NCI-H187 treated with DMSO at 0.1 percent for 48 hours (cell line): ENCODE data around the gene GLOD5.
"Not testable (repeated sequence)": the region's sequence is repeated elsewhere in the genome, so short reads cannot be mapped to it uniquely, and the experiment has no call there.

Source experiments
- DNase-seq: peaks from one replicate; lab custom pipeline; 2025; lab: John Stamatoyannopoulos, UW

GLOD5 gene

DNA sequence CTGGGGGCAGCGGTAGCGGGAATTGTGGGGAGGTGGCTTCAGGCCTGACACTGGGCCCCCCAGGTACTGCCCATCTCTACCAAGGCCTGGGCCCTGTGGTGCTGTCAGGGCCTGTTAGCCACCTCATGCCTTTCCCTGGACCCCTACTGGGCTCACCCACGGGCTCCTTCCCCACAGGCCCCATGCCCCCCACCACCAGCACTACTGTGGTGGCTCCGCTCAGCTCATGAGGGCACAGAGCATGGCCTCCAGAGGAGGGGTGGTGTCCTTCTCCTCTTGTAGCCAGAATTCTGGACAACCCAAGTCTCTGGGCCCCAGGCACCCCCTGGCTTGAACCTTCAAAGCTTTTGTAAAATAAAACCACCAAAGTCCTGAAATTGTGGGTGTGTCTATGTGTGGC is 32.4 kb downstream of the GLOD5 start:
- no peak for DNase-seq

DNA sequence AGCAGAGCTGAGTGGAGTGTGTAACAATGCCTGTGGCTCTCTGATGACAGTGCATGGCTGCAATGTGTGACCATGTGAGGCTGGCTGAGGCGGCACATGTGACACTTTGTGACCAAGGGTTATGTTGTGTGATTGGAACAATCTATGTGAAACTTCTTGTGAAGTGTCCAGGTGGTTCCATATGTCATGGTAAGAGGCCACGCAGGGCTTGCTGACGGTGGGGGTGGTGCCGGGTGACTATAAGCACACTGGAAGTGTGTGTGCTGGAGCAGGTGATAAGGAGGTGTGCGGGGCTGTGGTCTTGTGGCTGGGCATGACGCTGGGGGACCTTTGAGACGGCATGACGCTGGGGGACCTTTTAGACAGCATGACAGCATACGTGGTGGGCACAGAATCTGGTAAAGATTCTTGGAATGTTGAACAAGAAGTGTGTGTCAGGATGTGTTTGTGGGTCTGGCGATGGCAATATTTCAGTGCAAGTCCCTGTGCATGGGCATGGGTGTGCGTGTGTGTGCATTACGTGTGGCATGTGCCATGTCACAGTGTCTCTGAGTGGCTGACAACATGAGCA is 32.9 kb downstream of the GLOD5 start:
- no peak for DNase-seq

DNA sequence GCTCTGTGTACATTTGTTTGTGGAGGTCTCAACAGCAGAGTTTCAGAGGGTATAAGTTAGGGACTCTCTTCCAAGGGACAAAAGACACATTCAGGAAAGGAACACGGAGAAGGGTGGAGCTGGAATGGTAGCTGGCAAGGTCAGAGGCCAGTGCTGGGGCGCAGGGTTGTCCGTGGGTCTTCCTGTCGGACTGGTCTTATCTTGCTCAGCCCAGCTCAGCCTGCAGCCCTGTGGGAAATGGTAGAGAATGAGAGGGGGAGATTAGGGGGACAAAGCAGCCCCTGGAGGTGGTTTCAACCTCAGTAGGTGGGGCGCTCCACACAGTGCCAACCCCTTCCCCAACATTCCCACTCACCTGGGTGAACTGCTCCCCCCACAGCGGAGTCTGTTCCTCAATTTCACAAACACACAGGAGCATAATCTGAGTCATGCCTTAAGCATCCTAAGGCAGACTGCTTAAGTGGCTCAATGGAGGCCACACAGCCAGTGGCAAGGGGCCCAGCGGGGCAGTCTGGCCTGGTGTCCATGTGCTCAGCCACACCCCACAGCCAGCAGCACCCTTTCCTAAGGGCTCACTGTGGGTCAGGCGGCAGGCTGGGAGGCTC is 33.5 kb downstream of the GLOD5 start:
- DNase-seq, result no peak

GRCh38 chrX:48798318-48798717 is 36.8 kb downstream of the GLOD5 start:
- DNase-seq, result no peak

DNA sequence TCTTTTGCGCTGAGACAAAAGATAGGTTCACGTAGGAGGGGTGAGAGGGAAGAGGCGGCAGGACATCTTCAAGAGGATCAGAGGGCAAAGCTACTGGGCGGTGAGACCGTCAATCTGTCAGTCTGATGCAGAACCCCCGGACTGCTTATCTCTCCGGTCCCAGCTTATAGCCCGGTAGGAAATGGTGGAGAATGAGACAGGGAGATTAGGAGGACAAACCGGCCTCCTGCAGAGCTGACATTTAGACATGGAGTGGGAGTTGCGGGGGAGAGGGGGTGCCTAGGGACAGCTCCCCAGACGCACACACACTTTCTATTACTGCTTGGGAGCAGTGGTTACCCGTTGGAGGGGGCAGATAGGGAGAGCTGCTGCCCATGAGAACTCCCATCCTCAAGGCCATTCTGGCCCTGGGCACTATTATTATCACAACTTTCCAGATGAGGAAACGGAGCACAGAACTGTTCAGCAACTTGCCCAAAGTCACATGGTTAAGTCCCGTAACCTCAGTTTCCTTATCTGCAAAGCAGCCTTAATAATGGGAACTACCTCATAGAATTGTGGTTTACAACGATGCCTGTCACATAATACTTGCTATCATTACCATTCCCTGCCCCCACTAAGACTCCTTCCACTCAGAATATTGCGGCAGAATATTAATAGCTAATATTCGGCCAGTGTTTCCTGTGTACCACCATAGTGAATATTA is 39.2 kb downstream of the GLOD5 start:
- no peak for DNase-seq

- DNase-seq, result peak; percentile 91
Observed at GRCh38 chrX:48801280-48802088, 39.9 kb downstream of the GLOD5 start, which contains the start of gene HDAC6. Gene HDAC6 (plus strand): TSS chrX:48802067. CDS start chrX:48802693, 626 bp downstream.

GRCh38 chrX:48802089-48802904 is 40.8 kb downstream of the GLOD5 start:
- DNase-seq, result peak; percentile 33

GRCh38 chrX:48802905-48803200 is 41.3 kb downstream of the GLOD5 start:
- no peak for DNase-seq

DNA sequence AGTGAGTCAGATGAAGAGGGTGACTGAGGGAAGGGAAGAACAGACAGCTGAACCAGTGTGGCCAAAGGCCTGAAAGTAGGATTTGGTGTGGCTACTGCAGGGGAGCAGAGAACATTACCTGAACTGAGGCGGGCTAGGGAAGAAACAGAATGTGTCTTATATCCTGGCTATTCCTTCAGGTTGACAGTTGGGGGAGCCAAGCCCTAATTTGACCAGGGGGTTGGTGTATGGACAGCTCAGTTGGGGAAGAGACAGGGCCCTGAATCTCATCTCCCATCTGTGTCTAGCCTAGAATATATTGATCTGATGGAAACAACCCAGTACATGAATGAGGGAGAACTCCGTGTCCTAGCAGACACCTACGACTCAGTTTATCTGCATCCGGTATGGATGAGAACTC is 44.5 kb downstream of the GLOD5 start:
- DNase-seq, result no peak

GRCh38 chrX:48813644-48814043 is 52.1 kb downstream of the GLOD5 start:
- no peak for DNase-seq

- no peak for DNase-seq
Observed at GRCh38 chrX:48814722-48815121, 53.2 kb downstream of the GLOD5 start.

DNA sequence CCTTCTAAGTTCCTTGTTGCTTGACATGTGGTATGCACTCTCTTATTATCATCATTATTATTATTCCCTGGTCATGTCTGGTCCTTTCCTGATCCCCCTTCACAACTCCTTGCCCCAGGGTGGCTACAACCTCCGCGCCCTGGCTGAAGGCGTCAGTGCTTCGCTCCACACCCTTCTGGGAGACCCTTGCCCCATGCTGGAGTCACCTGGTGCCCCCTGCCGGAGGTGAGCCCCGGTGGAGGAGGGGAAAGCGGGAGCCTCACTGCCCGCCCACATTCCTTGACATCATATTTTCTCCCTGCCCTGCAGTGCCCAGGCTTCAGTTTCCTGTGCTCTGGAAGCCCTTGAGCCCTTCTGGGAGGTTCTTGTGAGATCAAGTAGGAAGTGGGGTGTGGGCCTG is 53.7 kb downstream of the GLOD5 start:
- no peak for DNase-seq

DNA sequence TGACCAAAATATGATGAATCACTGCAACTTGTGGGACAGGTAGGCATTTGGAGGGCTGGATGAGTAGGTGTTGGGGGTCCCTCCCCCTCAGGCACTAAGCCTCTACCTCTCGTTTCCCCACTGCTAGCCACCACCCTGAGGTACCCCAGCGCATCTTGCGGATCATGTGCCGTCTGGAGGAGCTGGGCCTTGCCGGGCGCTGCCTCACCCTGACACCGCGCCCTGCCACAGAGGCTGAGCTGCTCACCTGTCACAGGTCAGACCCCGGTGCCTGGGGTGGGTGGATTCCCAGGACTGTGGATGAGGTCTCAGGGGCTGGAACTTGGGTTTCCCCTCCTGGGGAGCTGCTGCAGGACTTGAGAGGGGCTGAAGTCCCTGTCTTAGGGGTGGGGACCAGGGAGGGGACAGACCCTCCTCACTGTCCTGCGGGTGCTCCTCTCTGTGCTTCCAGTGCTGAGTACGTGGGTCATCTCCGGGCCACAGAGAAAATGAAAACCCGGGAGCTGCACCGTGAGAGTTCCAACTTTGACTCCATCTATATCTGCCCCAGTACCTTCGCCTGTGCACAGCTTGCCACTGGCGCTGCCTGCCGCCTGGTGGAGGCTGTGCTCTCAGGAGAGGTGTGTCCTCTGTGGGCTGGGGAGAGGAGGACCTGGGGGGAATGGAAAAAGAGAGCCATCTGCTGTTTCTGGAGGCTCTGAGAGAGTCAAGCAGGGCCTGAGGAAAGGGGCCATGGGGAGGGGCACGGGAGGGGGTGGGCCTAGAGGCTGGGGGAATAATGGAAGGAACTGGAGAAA is 54.7 kb downstream of the GLOD5 start:
- no peak for DNase-seq

- no peak for DNase-seq
Observed at GRCh38 chrX:48818098-48818497, 56.6 kb downstream of the GLOD5 start.

- no peak for DNase-seq
Observed at GRCh38 chrX:48818866-48819265, 57.3 kb downstream of the GLOD5 start.

- not testable (repeated sequence) for DNase-seq
Observed at GRCh38 chrX:48819394-48819793, 57.8 kb downstream of the GLOD5 start.

DNA sequence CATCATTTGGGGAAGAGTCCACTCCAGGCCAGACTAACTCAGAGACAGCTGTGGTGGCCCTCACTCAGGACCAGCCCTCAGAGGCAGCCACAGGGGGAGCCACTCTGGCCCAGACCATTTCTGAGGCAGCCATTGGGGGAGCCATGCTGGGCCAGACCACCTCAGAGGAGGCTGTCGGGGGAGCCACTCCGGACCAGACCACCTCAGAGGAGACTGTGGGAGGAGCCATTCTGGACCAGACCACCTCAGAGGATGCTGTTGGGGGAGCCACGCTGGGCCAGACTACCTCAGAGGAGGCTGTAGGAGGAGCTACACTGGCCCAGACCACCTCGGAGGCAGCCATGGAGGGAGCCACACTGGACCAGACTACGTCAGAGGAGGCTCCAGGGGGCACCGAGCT is 61.5 kb downstream of the GLOD5 start:
- DNase-seq, result no peak
